MM.1S (cell line): ENCODE results near the gene RFC3.

Experiments
- DNase-seq: peaks from one replicate; pipeline ENCODE4 v3.0.0-alpha.2; 2015
- H2AFZ ChIP-seq: fragments of 300-600 bp; sonication (generic); 2 replicates; pipeline ENCODE4 v1.6.0; 2016; ENCODE audit warnings: antibody characterized with exemption, low read length
- H3F3A ChIP-seq: fragments of 300-600 bp; sonication (generic); 2 replicates; pipeline ENCODE4 v1.6.1; 2016; ENCODE audit warnings: mild to moderate bottlenecking, antibody characterized with exemption, low read length, moderate library complexity, mixed read lengths; ENCODE audit not compliant: insufficient read depth
- H3K27ac ChIP-seq: fragments of 300-600 bp; sonication (generic); 2 replicates; pipeline ENCODE4 v1.5.1; 2016; ENCODE audit warnings: mild to moderate bottlenecking, low read length
- H3K27me3 ChIP-seq: fragments of 300-600 bp; sonication (generic); replicated peaks from 2 replicates; pipeline ENCODE4 v1.6.0; 2016; ENCODE audit warnings: low read length; ENCODE audit not compliant: insufficient read depth
- H3K36me3 ChIP-seq: fragments of 300-600 bp; sonication (generic); replicated peaks from 2 replicates; pipeline ENCODE4 v1.6.1; 2016; ENCODE audit warnings: mild to moderate bottlenecking, low read length, mixed read lengths; ENCODE audit not compliant: insufficient read depth
- H3K4me1 ChIP-seq: fragments of 300-600 bp; sonication (generic); 2 replicates; pipeline ENCODE4 v1.6.1; 2016; ENCODE audit warnings: low read length, mixed read lengths
- H3K4me2 ChIP-seq: fragments of 300-600 bp; sonication (generic); 2 replicates; pipeline ENCODE4 v1.6.0; 2016; ENCODE audit warnings: low read depth, low read length
- H3K4me3 ChIP-seq: fragments of 300-600 bp; sonication (generic); 2 replicates; pipeline ENCODE4 v1.5.1; 2016; ENCODE audit warnings: low read length, mixed read lengths
- H3K79me2 ChIP-seq: fragments of 300-600 bp; sonication (generic); 2 replicates; pipeline ENCODE4 v1.6.1; 2016; ENCODE audit warnings: mixed run types, low read length, mixed read lengths
- H3K9ac ChIP-seq: fragments of 300-600 bp; sonication (generic); 2 replicates; pipeline ENCODE4 v1.6.1; 2016; ENCODE audit warnings: low read length, mixed read lengths
- H3K9me2 ChIP-seq: fragments of 300-600 bp; sonication (generic); replicated peaks from 2 replicates; pipeline ENCODE4 v1.6.1; 2016; ENCODE audit warnings: mild to moderate bottlenecking, low read length, mixed read lengths; ENCODE audit not compliant: insufficient read depth
- H3K9me3 ChIP-seq: fragments of 300-600 bp; sonication (generic); replicated peaks from 2 replicates; pipeline ENCODE4 v1.6.1; 2016; ENCODE audit warnings: mild to moderate bottlenecking, low read length, mixed read lengths; ENCODE audit not compliant: insufficient read depth
- H4K20me1 ChIP-seq: fragments of 300-600 bp; sonication (generic); 2 replicates; pipeline ENCODE4 v1.6.1; 2016; ENCODE audit warnings: mild to moderate bottlenecking, low read length, moderate library complexity, mixed read lengths; ENCODE audit not compliant: insufficient read depth
- EZH2 ChIP-seq: fragments of 300-600 bp; sonication (generic); optimal IDR thresholded peaks from 2 replicates; pipeline ENCODE3; 2017; ENCODE audit warnings: low read depth, mild to moderate bottlenecking, antibody characterized with exemption, low read length, mixed read lengths
- EZH2phosphoT487 ChIP-seq: fragments of 300-600 bp; sonication (generic); IDR thresholded peaks from 2 replicates; pipeline ENCODE4 v1.6.1; 2018; ENCODE audit warnings: antibody characterized with exemption, low read length
- TF ChIP-seq, protein P1 (sequence below): fragments of 300-600 bp; sonication (generic); IDR thresholded peaks from 2 replicates; pipeline ENCODE4 v1.5.1; 2016; ENCODE audit warnings: antibody characterized with exemption, low read length, mixed read lengths

Gene RFC3

DNA sequence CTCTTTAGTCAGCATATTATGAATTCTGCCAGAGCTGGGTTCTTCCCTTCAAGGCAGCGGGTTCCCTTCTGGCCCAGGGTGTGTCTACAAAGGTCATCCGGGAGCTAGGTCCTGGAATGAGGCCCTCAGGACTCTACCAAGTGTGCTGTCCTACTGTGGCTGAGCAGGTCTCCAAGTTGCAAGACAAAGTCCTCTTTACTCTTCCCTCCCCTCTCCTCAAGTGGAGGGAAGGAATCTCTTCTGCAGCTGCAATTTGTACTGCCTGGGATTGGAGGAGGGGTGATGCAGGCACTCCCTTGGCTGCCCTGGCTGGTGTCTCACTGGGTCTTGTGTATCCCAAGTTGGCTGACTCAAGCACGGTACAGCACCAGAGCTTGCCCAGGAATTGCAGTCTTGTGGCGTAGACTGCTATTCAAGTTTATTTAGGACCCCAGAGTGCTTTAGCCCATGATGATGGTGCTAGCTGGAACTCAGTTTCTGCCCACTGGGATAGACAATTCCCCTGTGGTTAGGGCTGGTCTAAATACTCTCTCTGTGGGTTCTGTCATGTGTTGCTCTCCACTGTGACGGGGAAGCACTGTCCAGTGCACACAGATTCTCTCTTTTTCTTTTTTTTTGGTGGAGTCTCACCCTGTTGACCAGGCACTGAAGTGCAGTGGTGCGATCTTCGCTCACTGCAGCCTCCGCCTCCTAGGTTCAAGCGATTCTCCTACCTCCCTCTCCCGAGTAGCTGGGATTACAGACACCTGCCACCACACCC is 28.5 kb downstream of the RFC3 start:
- Histone ChIP-seq H2AFZ (no peak overlapping the region), H4K20me1 (no peaks in the 10 kb centered on the region), H3K9ac (no peak overlapping the region), H3K27ac (no peak overlapping the region), H3K4me2 (no peak overlapping the region), H3K79me2 (no peaks in the 10 kb centered on the region), H3K36me3 (no peaks in the 10 kb centered on the region), H3K27me3 (no peaks in the 10 kb centered on the region), H3K9me3 (no peaks in the 10 kb centered on the region), H3F3A (no peaks in the 10 kb centered on the region), H3K4me3 (no peak overlapping the region), H3K9me2 (no peaks in the 10 kb centered on the region), H3K4me1 (no peaks in the 10 kb centered on the region)
- DNase-seq: no peak
- TF ChIP-seq, protein P1, sequence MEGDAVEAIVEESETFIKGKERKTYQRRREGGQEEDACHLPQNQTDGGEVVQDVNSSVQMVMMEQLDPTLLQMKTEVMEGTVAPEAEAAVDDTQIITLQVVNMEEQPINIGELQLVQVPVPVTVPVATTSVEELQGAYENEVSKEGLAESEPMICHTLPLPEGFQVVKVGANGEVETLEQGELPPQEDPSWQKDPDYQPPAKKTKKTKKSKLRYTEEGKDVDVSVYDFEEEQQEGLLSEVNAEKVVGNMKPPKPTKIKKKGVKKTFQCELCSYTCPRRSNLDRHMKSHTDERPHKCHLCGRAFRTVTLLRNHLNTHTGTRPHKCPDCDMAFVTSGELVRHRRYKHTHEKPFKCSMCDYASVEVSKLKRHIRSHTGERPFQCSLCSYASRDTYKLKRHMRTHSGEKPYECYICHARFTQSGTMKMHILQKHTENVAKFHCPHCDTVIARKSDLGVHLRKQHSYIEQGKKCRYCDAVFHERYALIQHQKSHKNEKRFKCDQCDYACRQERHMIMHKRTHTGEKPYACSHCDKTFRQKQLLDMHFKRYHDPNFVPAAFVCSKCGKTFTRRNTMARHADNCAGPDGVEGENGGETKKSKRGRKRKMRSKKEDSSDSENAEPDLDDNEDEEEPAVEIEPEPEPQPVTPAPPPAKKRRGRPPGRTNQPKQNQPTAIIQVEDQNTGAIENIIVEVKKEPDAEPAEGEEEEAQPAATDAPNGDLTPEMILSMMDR: no peak
- TF ChIP-seq EZH2: no peak

- Histone ChIP-seq H3K9ac (no peak overlapping the region), H3K27ac (no peak overlapping the region), H3K9me2 (no peaks in the 10 kb centered on the region), H3K27me3 (no peaks in the 10 kb centered on the region), H3K4me3 (no peak overlapping the region), H3K4me1 (no peaks in the 10 kb centered on the region), H3K36me3 (no peaks in the 10 kb centered on the region), H3F3A (no peaks in the 10 kb centered on the region), H2AFZ (no peak overlapping the region), H3K4me2 (no peak overlapping the region), H3K79me2 (no peaks in the 10 kb centered on the region), H4K20me1 (no peaks in the 10 kb centered on the region), H3K9me3 (no peaks in the 10 kb centered on the region)
- no peak for DNase-seq
- TF ChIP-seq EZH2 (no peak), EZH2phosphoT487 (no peak)
- TF ChIP-seq, protein P1: no peak
Observed at GRCh38 chr13:33849211-33849610, 31.3 kb downstream of the RFC3 start.

GRCh38 chr13:33855371-33855895 is 37.5 kb downstream of the RFC3 start:
- no peaks in the 10 kb centered on the region for H3K9me2 ChIP-seq
- H3K27me3 ChIP-seq: no peaks in the 10 kb centered on the region
- H4K20me1 ChIP-seq: no peaks in the 10 kb centered on the region
- DNase-seq: no peak
- H3K27ac ChIP-seq: no peak overlapping the region
- TF ChIP-seq, protein P1: no peak
- no peak for TF ChIP-seq EZH2
- TF ChIP-seq EZH2phosphoT487: no peak
- H3K36me3 ChIP-seq: no peaks in the 10 kb centered on the region
- no peaks in the 10 kb centered on the region for H3K79me2 ChIP-seq
- H2AFZ ChIP-seq: no peak overlapping the region
- no peaks in the 10 kb centered on the region for H3F3A ChIP-seq
- H3K9ac ChIP-seq: no peak overlapping the region
- H3K4me2 ChIP-seq: no peak overlapping the region
- H3K4me1 ChIP-seq: no peaks in the 10 kb centered on the region
- no peaks in the 10 kb centered on the region for H3K9me3 ChIP-seq
- no peak overlapping the region for H3K4me3 ChIP-seq
